ENCODE results near the gene MGRN1. TPM values are rescaled to one million over a fixed set of nuclear protein-coding genes. Genes with fewer than 3 reads are reported as not detected.

MGRN1 gene
- total RNA-seq, 2 donors from 2014 or later, result 66.9 to 71.4 TPM

Small RNA genes within 50 kb of the gene (microRNA-seq; reads per million reads assigned to microRNA genes)
- gene MIR6769A (ENCODE audit: borderline microRNAs expressed), result not detected

Other genes starting within 250 kb of the MGRN1 start
- gene CORO7, start 208.2 kb upstream of the MGRN1 start, total RNA-seq, result 10 to 100 TPM; 32.5 to 37.5 TPM
- 10 to 100 TPM; 37.4 to 38.5 TPM for gene DNAJA3, start 199.0 kb upstream of the MGRN1 start, total RNA-seq
- gene NMRAL1, start 150.2 kb upstream of the MGRN1 start, total RNA-seq, result 10 to 100 TPM; 56.9 to 75.2 TPM
- gene HMOX2, start 148.4 kb upstream of the MGRN1 start, total RNA-seq, result 10 to 100 TPM; 26.3 to 27.7 TPM
- 10 to 100 TPM; 41.8 to 64.4 TPM for gene CDIP1, start 86.1 kb upstream of the MGRN1 start, total RNA-seq
- 1 to 10 TPM; 1.5 to 1.6 TPM for gene C16orf96, start 68.5 kb upstream of the MGRN1 start, total RNA-seq
- 10 to 100 TPM; 46.8 to 49.6 TPM for gene UBALD1, start 9.9 kb upstream of the MGRN1 start, total RNA-seq
- gene NUDT16L1, start 68.7 kb downstream of the MGRN1 start, total RNA-seq, result 10 to 100 TPM; 38.6 to 40.7 TPM
- 10 to 100 TPM; 32.4 to 41.0 TPM for gene ANKS3, start 109.4 kb downstream of the MGRN1 start, total RNA-seq
- gene DNAAF8, start 109.7 kb downstream of the MGRN1 start, total RNA-seq, result under 1 TPM; 0.35 to 0.64 TPM
- 10 to 100 TPM; 17.2 to 21.6 TPM for gene ZNF500, start 142.3 kb downstream of the MGRN1 start, total RNA-seq
- gene SEPTIN12, start 163.5 kb downstream of the MGRN1 start, total RNA-seq, result under 1 TPM; 0.40 to 0.73 TPM
- not detected for gene SMIM22, start 170.5 kb downstream of the MGRN1 start, total RNA-seq
- gene ROGDI, start 177.8 kb downstream of the MGRN1 start, total RNA-seq, result 10 to 100 TPM; 46.2 to 49.0 TPM
- 100 to 1,000 TPM in 1 of 2 donors, 10 to 100 TPM in 1; 99.3 to 108 TPM for gene GLYR1, start 222.5 kb downstream of the MGRN1 start, total RNA-seq
- gene UBN1, start 222.7 kb downstream of the MGRN1 start, total RNA-seq, result 10 to 100 TPM; 36.8 to 46.7 TPM